Measurements from ENCODE around the gene SLC26A11. TPM values are rescaled to one million over a fixed set of nuclear protein-coding genes. Genes with fewer than 3 reads are reported as not detected.
A peak's percentile ranks its signal among the peaks of the same experiment; 100 is the strongest.
"Not testable (repeated sequence)": the region's sequence is repeated elsewhere in the genome, so short reads cannot be mapped to it uniquely, and the experiment has no call there.

Gene SLC26A11
- total RNA-seq, 1 donor = 12.2 TPM

GRCh38 chr17:80252871-80253270, 32.6 kb downstream of the SLC26A11 start:
- DNase-seq (ENCODE audit: low read depth) = no peak
- TF ChIP-seq CTCF (IDR thresholded peaks at IDR 0.05; ENCODE audit: insufficient read depth, low read length) = peak; percentile 26
- no peak overlapping the region for H3K4me3 ChIP-seq (ENCODE audit: low read depth, low read length)

- no peak overlapping the region for H3K4me3 ChIP-seq (ENCODE audit: low read depth, low read length)
- no peak for TF ChIP-seq CTCF (IDR thresholded peaks at IDR 0.05; ENCODE audit: insufficient read depth, low read length)
- DNase-seq (ENCODE audit: low read depth) = no peak
These were observed 33.6 kb downstream of the SLC26A11 start for GRCh38 chr17:80253631-80254395.

GRCh38 chr17:80254396-80255251, 34.4 kb downstream of the SLC26A11 start:
- H3K4me3 ChIP-seq (ENCODE audit: low read depth, low read length) = no peak overlapping the region
- TF ChIP-seq CTCF (IDR thresholded peaks at IDR 0.05; ENCODE audit: insufficient read depth, low read length) = no peak

GRCh38 chr17:80256034-80256350, 35.8 kb downstream of the SLC26A11 start:
- no peak for TF ChIP-seq CTCF (IDR thresholded peaks at IDR 0.05; ENCODE audit: insufficient read depth, low read length)
- DNase-seq (ENCODE audit: low read depth) = no peak
- no peak overlapping the region for H3K4me3 ChIP-seq (ENCODE audit: low read depth, low read length)

More at GRCh38 chr17:80254396-80255251, 34.4 kb downstream of the SLC26A11 start:
- peak; percentile 92 for DNase-seq (ENCODE audit: low read depth)

GRCh38 chr17:80257716-80258213, 37.5 kb downstream of the SLC26A11 start:
- DNase-seq (ENCODE audit: low read depth) = no peak
- H3K4me3 ChIP-seq (ENCODE audit: low read depth, low read length) = no peak overlapping the region
- no peak for TF ChIP-seq CTCF (IDR thresholded peaks at IDR 0.05; ENCODE audit: insufficient read depth, low read length)

GRCh38 chr17:80258296-80258695, 38.1 kb downstream of the SLC26A11 start:
- H3K4me3 ChIP-seq (ENCODE audit: low read depth, low read length); DNase-seq (ENCODE audit: low read depth): not testable (repeated sequence)

- no peak for DNase-seq (ENCODE audit: low read depth)
- peak overlapping the region; percentile 66 for H3K4me3 ChIP-seq (ENCODE audit: low read depth, low read length)
- no peak for TF ChIP-seq CTCF (IDR thresholded peaks at IDR 0.05; ENCODE audit: insufficient read depth, low read length)
These were observed 39.3 kb downstream of the SLC26A11 start for GRCh38 chr17:80259457-80260068.
